GM21367 (cell line): ENCODE measurements around the gene GNB2.

Experiments
- ATAC-seq: cut with Tn5 transposase; IDR thresholded peaks from one replicate; pipeline ENCODE4 v1.9.1; 2021; ENCODE audit not compliant: unreplicated experiment

The GNB2 gene

DNA sequence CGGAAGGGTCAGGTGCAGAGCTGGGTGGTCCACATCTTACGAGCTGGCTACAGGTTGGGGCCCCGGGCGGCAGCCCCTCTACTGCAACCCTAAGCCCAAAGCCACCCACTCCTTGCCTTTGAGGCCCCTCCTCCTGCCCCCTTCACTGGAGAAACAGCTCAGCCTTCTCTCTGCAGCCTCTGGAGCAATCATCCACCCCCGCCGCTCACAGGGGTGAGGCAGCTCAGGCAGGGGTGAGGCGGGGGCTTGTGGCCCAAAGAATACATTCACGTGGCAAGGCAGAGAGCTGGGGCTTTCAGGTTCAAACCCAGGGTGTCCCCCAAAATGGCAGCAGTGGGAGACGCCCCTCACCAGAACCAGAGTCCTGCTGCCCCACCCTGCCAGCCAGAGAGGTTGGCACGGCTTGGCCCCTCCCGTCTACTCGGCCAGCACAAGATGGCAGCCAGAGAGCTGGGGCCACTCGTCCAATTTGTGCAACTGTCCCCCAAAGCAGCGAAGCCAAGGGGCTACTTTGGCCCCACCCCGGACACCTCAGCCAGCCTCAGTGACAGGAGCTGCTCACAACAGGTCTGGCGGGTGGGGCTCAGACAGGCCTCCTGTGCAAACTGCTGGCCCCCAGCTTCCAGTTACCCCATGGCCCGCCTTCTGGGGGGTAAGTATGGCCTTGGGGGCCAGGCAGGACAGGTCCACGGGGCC lies 7.2 kb downstream of the GNB2 start:
- ATAC-seq: no peak

DNA sequence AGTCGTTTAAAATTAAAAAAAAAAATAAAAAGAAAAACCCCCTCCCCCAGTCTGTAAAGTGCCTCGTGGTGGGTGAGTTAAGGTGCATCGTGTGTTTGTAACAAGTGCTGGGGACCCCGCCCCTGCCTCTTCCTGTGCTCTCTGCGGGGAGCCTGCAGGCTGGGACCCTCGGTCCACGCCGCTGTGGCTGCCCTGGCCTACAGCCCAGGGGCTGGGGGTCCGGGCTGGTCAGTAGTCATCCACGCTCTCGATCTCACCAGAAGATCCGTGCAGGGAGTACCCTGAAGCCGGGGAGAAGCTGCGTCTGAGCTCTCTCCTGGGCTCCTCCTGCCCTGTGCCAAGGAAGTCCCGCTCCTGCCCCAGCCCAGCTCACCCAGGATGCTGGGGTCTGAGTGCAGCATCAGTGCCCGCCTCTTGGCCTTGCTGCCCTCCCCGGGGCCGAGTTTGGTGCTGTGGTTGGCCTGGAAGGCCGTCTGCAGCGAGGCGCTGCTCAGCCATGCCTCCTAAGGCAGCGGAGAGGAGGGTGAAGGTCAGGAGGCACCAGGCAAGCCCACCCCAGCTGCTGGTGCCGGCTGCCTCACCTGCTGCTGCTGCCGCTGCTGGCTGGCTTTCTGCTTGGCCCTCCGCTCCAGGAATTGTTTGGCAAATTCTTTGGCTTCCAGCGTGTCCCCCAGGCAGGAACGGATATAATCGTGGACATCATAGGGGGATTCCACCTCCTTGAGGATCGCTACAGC lies 8.1 kb downstream of the GNB2 start:
- ATAC-seq: no peak

DNA sequence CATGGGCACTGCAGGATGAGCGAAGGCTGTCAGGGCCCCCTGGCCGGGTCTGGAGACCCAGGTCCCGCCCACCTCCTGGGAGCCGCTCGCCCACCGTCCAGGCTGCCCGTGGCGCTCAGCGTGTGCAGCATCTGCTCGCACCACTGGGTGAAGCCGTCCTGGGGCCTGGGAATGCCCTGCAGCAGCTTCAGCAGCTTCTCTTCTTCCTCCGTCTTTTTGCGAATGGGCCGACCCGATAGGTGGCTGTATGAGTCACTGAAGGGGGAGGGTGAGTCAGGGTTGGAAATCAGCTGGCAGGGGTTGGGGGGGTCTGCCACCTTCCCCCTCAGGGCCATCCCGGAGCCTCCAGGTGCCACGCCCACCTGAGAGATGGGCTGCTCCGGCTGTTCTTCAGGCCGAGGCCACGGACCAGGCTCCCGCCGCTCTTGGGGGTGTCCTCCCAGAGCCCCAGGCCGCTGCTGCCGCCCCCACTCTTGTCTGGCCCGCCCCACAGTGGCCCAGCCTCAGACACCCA lies 8.7 kb downstream of the GNB2 start:
- ATAC-seq: no peak

GRCh38 chr7:100682991-100683658 lies 9.6 kb downstream of the GNB2 start:
- ATAC-seq: no peak

DNA sequence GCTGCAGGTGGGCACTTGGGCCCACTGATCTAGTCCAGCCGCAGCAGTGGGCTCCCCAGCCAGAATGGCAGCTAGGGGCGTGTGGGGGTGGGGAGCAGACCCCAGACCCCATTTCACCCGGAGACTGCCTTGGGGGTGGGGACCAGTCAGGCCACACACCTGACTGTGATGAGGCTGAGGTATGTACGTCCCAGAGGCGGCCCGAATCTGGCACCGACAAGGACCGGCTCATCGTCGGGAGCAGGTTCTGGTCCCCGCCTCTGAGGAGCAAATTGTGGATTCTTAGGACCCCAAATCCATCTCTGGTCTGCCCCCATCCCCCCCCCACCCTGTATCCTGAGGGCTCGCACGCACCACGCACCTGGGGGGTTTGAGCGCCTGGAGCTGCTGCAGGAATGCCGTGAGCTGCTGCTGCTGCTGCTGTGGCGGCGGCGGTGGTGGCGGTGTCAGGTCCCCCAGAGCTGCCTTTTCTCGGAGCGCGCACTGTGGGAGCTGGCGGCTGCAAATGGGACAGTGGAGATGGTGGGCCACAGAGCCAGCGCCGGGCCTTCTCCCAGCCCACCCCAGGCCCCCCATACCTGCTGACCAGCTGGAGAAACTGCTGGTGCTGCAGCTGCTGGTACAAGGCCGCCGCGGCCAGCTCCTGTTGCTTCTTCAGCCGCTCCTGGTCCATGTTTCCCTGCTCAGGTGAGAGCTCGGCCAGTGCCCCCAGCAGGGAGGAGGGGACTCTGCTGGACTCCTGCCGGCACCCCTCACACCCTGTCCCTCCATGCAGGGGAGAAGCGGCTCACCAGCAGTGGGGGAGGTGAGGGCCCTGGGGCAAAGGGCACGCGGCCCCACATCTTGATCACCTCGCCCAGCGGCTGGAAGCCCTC lies 10.4 kb downstream of the GNB2 start:
- ATAC-seq: no peak

DNA sequence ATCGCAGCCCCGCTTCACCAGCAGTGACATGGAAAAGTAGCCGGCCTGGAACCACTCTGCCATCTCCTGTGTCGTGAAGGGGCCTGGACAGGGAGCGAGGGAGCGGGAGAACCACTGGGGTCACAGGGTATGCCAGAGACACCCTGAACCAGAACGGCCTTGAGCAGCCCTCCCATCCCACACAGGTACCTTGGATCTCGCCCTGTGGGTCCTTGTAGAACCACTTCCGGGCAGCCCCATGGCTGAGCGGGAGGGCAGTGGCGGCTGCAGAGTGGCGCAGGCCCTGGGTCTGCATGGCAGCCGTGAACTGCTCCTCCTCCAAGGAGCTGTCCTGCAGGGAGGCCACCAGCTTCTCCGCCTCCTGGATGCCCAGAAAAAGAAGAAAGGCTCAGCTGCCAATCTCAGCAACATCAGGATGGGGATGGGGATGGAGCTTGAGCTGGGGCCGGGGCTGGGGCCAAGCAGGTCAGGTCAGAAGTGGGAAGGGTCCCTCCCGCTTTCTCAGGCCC lies 11.0 kb downstream of the GNB2 start:
- no peak for ATAC-seq

DNA sequence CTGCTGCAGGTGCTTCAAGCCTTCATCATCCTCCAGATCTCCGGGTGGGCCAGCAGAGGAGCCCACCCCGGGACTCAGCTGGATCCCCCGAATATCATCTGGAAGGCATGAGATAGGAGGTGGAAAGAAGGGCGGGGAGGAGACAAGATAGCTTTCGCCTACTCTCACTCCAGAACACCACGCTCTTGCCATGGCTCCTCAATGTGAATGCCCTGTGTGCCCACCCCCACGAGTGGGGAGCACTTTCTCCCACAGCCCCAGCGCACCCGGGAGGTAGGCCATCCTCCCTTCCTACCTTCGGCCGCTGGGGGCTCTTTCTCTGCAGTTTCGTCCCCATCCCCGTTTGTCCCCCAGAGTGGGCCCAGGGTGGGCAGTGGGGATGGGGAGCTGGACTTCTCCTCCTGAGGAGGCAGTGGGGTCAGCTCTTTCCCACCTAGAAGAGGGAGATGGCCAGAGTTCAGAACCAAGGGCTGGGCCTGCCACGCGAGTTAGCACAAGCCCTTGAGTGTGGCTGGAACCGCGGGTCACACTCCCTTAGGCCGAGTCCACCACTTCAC lies 11.6 kb downstream of the GNB2 start:
- ATAC-seq: no peak

- ATAC-seq: no peak
Observed at GRCh38 chr7:100685631-100686145, 12.1 kb downstream of the GNB2 start.

DNA sequence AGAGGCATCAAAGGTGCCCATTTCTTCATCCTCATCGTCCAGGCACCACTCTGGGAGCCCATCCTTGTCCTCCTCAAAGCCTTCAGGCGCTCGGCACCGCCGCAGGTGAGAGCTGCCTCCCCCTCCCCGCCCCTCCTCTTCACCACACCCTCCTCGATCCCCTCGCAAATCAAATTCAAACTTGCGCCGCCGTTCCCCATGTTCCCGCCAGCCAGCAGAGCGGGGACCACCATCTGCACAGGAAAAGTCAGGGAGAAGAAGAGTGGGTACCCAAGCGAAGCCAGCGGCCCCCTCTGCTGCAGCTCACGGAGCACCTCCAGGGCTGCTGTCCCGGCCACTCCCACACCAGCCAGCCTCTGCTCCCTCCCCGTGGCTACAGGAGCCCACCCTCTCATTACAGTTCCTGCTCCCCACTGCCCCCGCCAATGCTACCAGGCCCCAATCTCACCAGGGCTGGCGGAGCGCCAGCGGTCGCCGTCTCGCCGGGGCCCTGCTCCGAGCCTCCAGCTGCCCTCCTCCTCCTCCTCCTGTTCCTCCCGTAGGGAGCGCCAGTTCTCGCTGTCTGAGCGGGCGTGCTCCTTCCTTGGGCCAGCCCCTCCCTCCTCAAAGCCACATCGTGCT lies 12.8 kb downstream of the GNB2 start:
- no peak for ATAC-seq

DNA sequence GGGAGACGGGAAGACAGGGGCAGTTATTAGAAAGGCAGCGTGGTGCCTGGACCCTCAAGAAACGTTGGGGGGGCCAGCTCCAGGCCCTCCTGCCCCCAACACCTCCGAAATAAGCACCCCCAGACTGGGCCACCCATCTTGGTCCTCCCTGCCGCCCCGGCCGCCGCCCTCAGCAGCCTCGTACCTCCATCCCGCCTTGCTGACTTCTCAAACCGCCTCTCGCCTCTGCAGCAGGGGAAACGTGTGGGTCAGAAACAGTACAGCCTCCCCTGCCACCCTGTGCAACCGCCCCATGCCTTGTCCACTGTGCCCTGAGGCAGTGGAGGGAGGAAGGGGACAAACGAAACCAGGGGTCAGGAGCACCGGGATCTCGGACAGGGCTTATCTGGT lies 13.3 kb downstream of the GNB2 start:
- ATAC-seq: no peak

- ATAC-seq: no peak
Observed at GRCh38 chr7:100687261-100687660, 13.7 kb downstream of the GNB2 start.

GRCh38 chr7:100687751-100688300 lies 14.3 kb downstream of the GNB2 start:
- no peak for ATAC-seq

- no peak for ATAC-seq
Observed at GRCh38 chr7:100688326-100688860, 14.9 kb downstream of the GNB2 start.

- ATAC-seq: no peak
Observed at GRCh38 chr7:100689230-100690135, 15.9 kb downstream of the GNB2 start.

DNA sequence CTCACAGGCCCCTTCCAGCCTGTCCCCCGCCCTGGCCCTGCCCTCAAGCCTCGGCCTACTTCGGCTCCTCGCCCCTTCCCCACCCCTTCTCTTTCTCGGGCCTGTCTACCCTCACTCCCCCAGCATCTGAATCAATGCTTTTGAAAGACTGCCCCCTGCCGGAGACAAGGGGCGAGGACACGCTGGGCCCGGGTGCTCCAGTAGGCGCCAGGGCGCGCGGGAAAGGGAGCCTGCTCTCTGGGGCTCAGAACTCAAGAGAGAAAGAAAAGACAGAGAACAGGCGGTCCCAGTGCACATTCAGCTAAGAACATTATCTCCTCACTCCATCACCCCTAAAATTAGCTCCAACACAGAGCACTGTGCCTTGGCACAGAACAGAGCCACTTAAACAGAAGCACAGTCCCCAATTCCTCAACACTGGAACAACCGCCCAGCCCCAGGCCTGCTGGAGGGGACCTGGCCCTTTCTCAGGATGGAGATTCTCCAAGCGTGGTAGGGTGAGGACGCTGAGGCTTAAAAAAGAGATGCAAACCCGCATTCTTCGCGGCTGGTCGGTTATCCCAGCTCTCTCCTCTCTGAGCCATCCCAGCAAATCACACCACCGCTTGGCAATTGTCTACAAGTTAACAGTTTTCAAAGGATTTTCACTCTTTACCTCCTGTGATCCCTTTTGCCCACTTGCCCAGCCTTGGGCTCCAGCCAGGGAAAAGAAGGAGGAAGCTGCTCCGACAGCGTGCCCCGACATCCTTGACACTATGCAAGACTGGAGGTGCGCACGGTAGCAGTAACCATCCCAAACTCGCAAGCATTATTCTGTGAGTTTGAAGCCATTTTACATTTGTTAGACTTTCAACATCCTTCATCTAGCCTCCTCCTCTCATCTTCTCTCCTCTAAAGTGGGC lies 18.4 kb downstream of the GNB2 start:
- no peak for ATAC-seq

GRCh38 chr7:100692578-100692961 lies 19.0 kb downstream of the GNB2 start:
- ATAC-seq: no peak
